ENCODE measurements around the gene KLK2.

- TF ChIP-seq, protein P1, sequence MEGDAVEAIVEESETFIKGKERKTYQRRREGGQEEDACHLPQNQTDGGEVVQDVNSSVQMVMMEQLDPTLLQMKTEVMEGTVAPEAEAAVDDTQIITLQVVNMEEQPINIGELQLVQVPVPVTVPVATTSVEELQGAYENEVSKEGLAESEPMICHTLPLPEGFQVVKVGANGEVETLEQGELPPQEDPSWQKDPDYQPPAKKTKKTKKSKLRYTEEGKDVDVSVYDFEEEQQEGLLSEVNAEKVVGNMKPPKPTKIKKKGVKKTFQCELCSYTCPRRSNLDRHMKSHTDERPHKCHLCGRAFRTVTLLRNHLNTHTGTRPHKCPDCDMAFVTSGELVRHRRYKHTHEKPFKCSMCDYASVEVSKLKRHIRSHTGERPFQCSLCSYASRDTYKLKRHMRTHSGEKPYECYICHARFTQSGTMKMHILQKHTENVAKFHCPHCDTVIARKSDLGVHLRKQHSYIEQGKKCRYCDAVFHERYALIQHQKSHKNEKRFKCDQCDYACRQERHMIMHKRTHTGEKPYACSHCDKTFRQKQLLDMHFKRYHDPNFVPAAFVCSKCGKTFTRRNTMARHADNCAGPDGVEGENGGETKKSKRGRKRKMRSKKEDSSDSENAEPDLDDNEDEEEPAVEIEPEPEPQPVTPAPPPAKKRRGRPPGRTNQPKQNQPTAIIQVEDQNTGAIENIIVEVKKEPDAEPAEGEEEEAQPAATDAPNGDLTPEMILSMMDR (conservative IDR thresholded peaks at IDR 0.05) = no peak
- no peak for TF ChIP-seq EZH2 (IDR thresholded peaks at IDR 0.05; ENCODE audit: low read depth)
Measured at GRCh38 chr19:50909240-50910070, 36.2 kb downstream of the KLK2 start.
